Endothelial cell (in vitro differentiated cells): ENCODE data around the gene VTCN1. TPM values are rescaled to one million over a fixed set of nuclear protein-coding genes. Genes with fewer than 3 reads are reported as not detected.
A peak's percentile ranks its signal among the peaks of the same experiment; 100 is the strongest.
"Not testable (repeated sequence)": the region's sequence is repeated elsewhere in the genome, so short reads cannot be mapped to it uniquely, and the experiment has no call there.

Source experiments
- DNase-seq: peaks from one replicate; pipeline ENCODE4 v3.0.0; 2021; ENCODE audit warnings: low spot score
- H3K27ac Mint-ChIP-seq: one replicate; pipeline ENCODE4 v1.8.0; 2021; ENCODE audit warnings: mixed read lengths, inconsistent platforms; ENCODE audit not compliant: unreplicated experiment
- H3K27me3 Mint-ChIP-seq: one replicate; pipeline ENCODE4 v1.8.0; 2021; ENCODE audit warnings: mild to moderate bottlenecking, moderate library complexity, mixed read lengths, inconsistent platforms; ENCODE audit not compliant: unreplicated experiment
- H3K36me3 Mint-ChIP-seq: one replicate; pipeline ENCODE4 v1.8.0; 2021; ENCODE audit warnings: mild to moderate bottlenecking, low read depth, mixed read lengths, inconsistent platforms; ENCODE audit not compliant: unreplicated experiment
- H3K4me1 Mint-ChIP-seq: one replicate; pipeline ENCODE4 v1.8.0; 2021; ENCODE audit warnings: mild to moderate bottlenecking, mixed read lengths, inconsistent platforms; ENCODE audit not compliant: unreplicated experiment
- H3K4me3 Mint-ChIP-seq: one replicate; pipeline ENCODE4 v1.8.0; 2021; ENCODE audit warnings: mild to moderate bottlenecking, mixed read lengths, inconsistent platforms; ENCODE audit not compliant: unreplicated experiment
- H3K9me3 Mint-ChIP-seq: one replicate; pipeline ENCODE4 v1.8.0; 2021; ENCODE audit warnings: mixed read lengths, inconsistent platforms; ENCODE audit not compliant: unreplicated experiment
- total RNA-seq: library from RNA; stranded (reverse); fragmentation: NEBNext Ultra II Directional; extraction: Animal tissue kit (Norgen Biotek cat#: 25700); gene quantifications from one replicate; pipeline ENCODE4 v1.2.1, GENCODE V29; 2021; ENCODE audit not compliant: unreplicated experiment
- TF ChIP-seq, protein P1 (sequence below): fragments of 200-600 bp; sonication (generic); IDR thresholded peaks from one replicate; pipeline ENCODE4 v1.5.0; 2021; ENCODE audit warnings: antibody characterized with exemption; ENCODE audit not compliant: unreplicated experiment

Gene VTCN1
- total RNA-seq, 1 donor from 2014 or later, result 0.23 TPM

- H3K9me3 Mint-ChIP-seq, result no peaks in the 10 kb centered on the region
- peak overlapping the region; percentile 49 for H3K27ac Mint-ChIP-seq
- TF ChIP-seq, protein P1, sequence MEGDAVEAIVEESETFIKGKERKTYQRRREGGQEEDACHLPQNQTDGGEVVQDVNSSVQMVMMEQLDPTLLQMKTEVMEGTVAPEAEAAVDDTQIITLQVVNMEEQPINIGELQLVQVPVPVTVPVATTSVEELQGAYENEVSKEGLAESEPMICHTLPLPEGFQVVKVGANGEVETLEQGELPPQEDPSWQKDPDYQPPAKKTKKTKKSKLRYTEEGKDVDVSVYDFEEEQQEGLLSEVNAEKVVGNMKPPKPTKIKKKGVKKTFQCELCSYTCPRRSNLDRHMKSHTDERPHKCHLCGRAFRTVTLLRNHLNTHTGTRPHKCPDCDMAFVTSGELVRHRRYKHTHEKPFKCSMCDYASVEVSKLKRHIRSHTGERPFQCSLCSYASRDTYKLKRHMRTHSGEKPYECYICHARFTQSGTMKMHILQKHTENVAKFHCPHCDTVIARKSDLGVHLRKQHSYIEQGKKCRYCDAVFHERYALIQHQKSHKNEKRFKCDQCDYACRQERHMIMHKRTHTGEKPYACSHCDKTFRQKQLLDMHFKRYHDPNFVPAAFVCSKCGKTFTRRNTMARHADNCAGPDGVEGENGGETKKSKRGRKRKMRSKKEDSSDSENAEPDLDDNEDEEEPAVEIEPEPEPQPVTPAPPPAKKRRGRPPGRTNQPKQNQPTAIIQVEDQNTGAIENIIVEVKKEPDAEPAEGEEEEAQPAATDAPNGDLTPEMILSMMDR, result no peak
- H3K4me1 Mint-ChIP-seq, result peaks cover 6% of the 10 kb centered on the region
- DNase-seq, result peak; percentile 11
- peaks cover 7% of the 10 kb centered on the region for H3K36me3 Mint-ChIP-seq
- H3K4me3 Mint-ChIP-seq, result peak overlapping the region; percentile 95
- H3K27me3 Mint-ChIP-seq, result peaks cover 3% of the 10 kb centered on the region
Observed at GRCh38 chr1:117120774-117121588, 89.7 kb downstream of the VTCN1 start.

DNA sequence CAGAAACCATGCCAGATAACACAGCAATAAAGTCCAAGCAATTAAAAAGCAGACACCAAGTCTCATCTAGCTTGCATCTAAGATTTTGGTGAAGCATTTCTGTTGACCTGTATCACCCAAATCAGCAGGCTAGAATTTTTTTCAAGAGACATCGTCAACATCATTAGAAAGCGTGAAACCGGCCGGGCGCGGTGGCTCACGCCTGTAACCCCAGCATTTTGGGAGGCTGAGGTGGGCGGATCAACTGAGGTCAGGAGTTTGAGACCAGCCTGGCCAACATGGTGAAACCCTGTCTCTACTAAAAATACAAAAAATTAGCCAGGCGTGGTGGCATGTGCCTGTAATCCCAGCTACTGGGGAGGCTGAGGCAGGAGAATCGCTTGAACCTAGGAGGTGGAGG is 91.6 kb downstream of the VTCN1 start:
- not testable (repeated sequence) for DNase-seq, H3K4me1 Mint-ChIP-seq, H3K9me3 Mint-ChIP-seq, H3K27me3 Mint-ChIP-seq, H3K27ac Mint-ChIP-seq, H3K4me3 Mint-ChIP-seq
- H3K36me3 Mint-ChIP-seq, result peaks cover 11% of the 10 kb centered on the region

DNA sequence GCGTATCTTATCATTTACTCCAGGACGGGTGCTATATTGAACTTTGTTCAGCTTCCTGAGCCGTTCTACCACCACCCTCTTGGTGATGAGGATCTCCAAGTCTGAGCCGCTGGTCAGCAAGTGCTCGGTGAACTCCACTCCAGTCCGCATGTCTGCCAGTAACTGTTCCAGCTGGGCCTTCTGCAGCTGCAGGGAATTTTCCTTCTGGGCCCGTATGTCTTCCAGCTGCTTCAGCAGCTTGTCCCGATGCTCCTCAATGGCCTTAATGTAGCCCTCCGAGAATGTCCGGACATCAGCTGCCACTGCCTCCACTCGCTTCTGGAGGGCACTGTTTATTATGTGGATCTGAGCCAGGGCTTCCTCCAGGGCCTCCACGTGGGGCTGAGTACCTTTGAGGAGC is 92.6 kb downstream of the VTCN1 start:
- Mint-ChIP-seq H3K36me3 (peaks cover 11% of the 10 kb centered on the region), H3K27ac (no peak overlapping the region), H3K4me1 (peaks cover 6% of the 10 kb centered on the region), H3K4me3 (no peak overlapping the region), H3K27me3 (peaks cover 3% of the 10 kb centered on the region), H3K9me3 (no peaks in the 10 kb centered on the region)
- TF ChIP-seq, protein P1, result no peak
- no peak for DNase-seq

DNA sequence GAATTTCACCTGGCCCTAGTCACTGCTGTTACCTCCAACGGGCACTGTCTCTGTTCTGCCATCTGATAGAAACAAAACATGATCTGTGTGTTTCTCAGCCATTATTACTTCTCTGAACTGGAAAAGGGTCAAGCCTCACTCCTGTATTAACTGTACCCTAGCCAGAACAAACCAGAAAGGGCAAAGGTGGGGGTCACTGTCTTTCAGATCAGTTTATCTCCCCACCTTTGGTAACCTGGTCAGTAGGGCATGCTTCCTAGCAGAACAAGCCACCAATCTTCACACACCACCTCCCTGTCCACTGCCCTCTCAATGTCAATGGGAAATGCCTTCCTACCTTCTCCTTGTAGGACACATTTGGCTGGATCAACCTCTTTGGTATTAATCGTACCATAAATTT is 93.0 kb downstream of the VTCN1 start:
- DNase-seq, result no peak
- TF ChIP-seq, protein P1, result no peak
- Mint-ChIP-seq H3K4me1 (peaks cover 6% of the 10 kb centered on the region), H3K36me3 (peaks cover 11% of the 10 kb centered on the region), H3K27ac (no peak overlapping the region), H3K27me3 (peaks cover 2% of the 10 kb centered on the region), H3K4me3 (no peak overlapping the region), H3K9me3 (no peaks in the 10 kb centered on the region)

DNA sequence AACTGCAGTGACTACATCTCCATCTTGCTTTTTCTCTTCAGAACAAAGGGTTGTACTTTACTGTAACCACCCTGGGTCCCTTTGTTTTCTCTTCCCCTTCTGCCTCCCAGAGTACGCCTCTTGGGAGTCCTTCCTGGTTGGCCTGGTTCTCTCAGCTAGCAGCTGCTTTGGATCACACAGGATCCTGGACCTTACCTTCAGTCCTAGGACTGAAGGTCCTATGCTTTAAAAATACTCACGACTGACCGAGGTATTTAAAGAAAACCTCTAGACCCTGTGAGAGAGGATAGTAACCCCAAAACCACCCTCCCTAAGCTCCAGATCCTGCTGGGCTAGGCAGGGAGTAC is 94.0 kb downstream of the VTCN1 start:
- DNase-seq, result no peak
- H3K27ac Mint-ChIP-seq, result no peak overlapping the region
- H3K36me3 Mint-ChIP-seq, result peaks cover 11% of the 10 kb centered on the region
- no peaks in the 10 kb centered on the region for H3K9me3 Mint-ChIP-seq
- no peak overlapping the region for H3K4me3 Mint-ChIP-seq
- H3K27me3 Mint-ChIP-seq, result peaks cover 2% of the 10 kb centered on the region
- TF ChIP-seq, protein P1, result no peak
- H3K4me1 Mint-ChIP-seq, result peaks cover 6% of the 10 kb centered on the region
